IMR-90 (cell line): ENCODE results near the gene MREG.

Source experiments
- MAFK ChIP-seq: IDR thresholded peaks from 2 replicates; pipeline ENCODE4 v1.6.1; 2012; ENCODE audit warnings: low read depth, low read length, improper control_type of control experiment
- POLR2A ChIP-seq: IDR thresholded peaks from 2 replicates; pipeline ENCODE4 v1.6.1; 2012; ENCODE audit warnings: mild to moderate bottlenecking, low read depth, low read length
- SMC3 ChIP-seq: fragments of 150-350 bp; IDR thresholded peaks from 2 replicates; pipeline ENCODE4 v1.6.1; 2016; ENCODE audit warnings: low read depth, mild to moderate bottlenecking, antibody characterized with exemption, low read length, moderate library complexity
- TF ChIP-seq, protein P1 (sequence below): conservative IDR thresholded peaks from 2 replicates; pipeline ENCODE4 v1.5.1; 2012; ENCODE audit warnings: mild to moderate bottlenecking, low read depth, low read length, improper control_type of control experiment
- TF ChIP-seq, protein P2 (sequence below): fragments of 150-350 bp; IDR thresholded peaks from 2 replicates; pipeline ENCODE4 v1.6.1; 2017; ENCODE audit warnings: mild to moderate bottlenecking, antibody characterized with exemption, low read length, low read depth

DNA sequence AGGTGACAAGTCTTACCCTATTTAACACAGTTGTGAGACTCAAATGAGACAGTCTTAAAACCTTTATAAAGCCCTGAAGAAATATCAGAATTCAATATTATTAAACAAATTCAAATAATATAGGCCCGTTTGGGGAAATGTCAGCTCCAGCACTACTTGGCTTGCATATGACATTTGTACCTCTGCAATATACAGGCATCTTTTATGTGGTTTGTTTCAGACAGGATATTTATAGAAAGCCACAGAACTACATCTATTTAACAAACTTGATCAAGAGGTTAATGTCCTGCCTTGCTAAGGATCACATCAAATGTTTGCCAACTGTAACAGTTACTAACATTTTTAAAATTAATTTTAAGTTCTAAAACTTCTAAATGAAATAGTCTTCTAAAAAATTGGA, 3.2 kb upstream of the MREG start:
- TF ChIP-seq, protein P1, sequence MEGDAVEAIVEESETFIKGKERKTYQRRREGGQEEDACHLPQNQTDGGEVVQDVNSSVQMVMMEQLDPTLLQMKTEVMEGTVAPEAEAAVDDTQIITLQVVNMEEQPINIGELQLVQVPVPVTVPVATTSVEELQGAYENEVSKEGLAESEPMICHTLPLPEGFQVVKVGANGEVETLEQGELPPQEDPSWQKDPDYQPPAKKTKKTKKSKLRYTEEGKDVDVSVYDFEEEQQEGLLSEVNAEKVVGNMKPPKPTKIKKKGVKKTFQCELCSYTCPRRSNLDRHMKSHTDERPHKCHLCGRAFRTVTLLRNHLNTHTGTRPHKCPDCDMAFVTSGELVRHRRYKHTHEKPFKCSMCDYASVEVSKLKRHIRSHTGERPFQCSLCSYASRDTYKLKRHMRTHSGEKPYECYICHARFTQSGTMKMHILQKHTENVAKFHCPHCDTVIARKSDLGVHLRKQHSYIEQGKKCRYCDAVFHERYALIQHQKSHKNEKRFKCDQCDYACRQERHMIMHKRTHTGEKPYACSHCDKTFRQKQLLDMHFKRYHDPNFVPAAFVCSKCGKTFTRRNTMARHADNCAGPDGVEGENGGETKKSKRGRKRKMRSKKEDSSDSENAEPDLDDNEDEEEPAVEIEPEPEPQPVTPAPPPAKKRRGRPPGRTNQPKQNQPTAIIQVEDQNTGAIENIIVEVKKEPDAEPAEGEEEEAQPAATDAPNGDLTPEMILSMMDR: no peak
- TF ChIP-seq, protein P2, sequence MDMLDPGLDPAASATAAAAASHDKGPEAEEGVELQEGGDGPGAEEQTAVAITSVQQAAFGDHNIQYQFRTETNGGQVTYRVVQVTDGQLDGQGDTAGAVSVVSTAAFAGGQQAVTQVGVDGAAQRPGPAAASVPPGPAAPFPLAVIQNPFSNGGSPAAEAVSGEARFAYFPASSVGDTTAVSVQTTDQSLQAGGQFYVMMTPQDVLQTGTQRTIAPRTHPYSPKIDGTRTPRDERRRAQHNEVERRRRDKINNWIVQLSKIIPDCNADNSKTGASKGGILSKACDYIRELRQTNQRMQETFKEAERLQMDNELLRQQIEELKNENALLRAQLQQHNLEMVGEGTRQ: no peak
- no peak for TF ChIP-seq SMC3
- TF ChIP-seq MAFK: no peak
- TF ChIP-seq POLR2A: no peak
